Activated CD4-positive, alpha-beta T cell treated with anti-CD3 and anti-CD28 coated beads for 36 hours (primary cell): Measurements from ENCODE around the gene KLF2. TPM values are rescaled to one million over a fixed set of nuclear protein-coding genes. Genes with fewer than 3 reads are reported as not detected.
"Not testable (repeated sequence)": the region's sequence is repeated elsewhere in the genome, so short reads cannot be mapped to it uniquely, and the experiment has no call there.

Source experiments
- ATAC-seq: fragments of 200-7000 bp; cut with Tn5 transposase; one replicate; pipeline ENCODE4 v1.10.0; 2021; ENCODE audit warnings: mild to moderate bottlenecking, moderate library complexity
- CTCF ChIA-PET: fragments of 350-600 bp; sonication (Branson Sonifier 250); formaldehyde crosslinking; loops from one replicate; lab custom pipeline; 2021; ENCODE audit warnings: antibody characterized with exemption; lab: Charles Lee
- POLR2A ChIA-PET: fragments of 350-600 bp; sonication (Branson Sonifier 250); formaldehyde crosslinking; loops from one replicate; lab custom pipeline; 2021; ENCODE audit warnings: antibody characterized with exemption, inconsistent platforms; lab: Charles Lee
- DNase-seq: peaks from one replicate; pipeline ENCODE4 v3.0.0-alpha.2; 2020
- H3K27ac Mint-ChIP-seq: one replicate; pipeline ENCODE4 v1.8.0; 2021; ENCODE audit warnings: mixed read lengths
- H3K27me3 Mint-ChIP-seq: one replicate; pipeline ENCODE4 v1.8.0; 2021; ENCODE audit warnings: mixed read lengths
- H3K36me3 Mint-ChIP-seq: one replicate; pipeline ENCODE4 v1.8.0; 2021; ENCODE audit warnings: low read depth, mixed read lengths
- H3K4me1 Mint-ChIP-seq: one replicate; pipeline ENCODE4 v1.8.0; 2021; ENCODE audit warnings: mixed read lengths
- H3K4me3 Mint-ChIP-seq: one replicate; pipeline ENCODE4 v1.8.0; 2021; ENCODE audit warnings: mild to moderate bottlenecking, moderate library complexity, mixed read lengths
- H3K9me3 Mint-ChIP-seq: one replicate; pipeline ENCODE4 v1.8.0; 2021; ENCODE audit warnings: low read depth, mixed read lengths
- intact Hi-C, 2 experiments: fragments of 100-400 bp; cut with DNase I in 1 of 2; cut with micrococcal nuclease in 1 of 2; formaldehyde crosslinking; loops; one replicate each; pipeline versions ENCODE4 v1.14.2 to v1.15.1; 2022 to 2024; cut with DNase I, micrococcal nuclease
- total RNA-seq, 2 experiments: library from RNA; stranded (reverse); gene quantifications; one replicate each; pipeline ENCODE4 v1.2.3, GENCODE V29; 2021

KLF2 gene
- total RNA-seq, 2 experiments from 2014 or later = 0.57 to 0.90 TPM

GRCh38 chr19:16338470-16339360, 14.1 kb downstream of the KLF2 start:
- CTCF ChIA-PET = interaction anchor here (0.7 to 4.2 kb wide), 13 partner anchors 8 to 225 kb away, joined by 3 to 25 read pairs (median 5); partner anchors contain the start of gene FAM32A
- Mint-ChIP-seq H3K4me1 (peaks cover 54% of the 10 kb centered on the region), H3K27me3 (peaks cover 10% of the 10 kb centered on the region), H3K4me3 (peak overlapping the region; percentile 49), H3K36me3 (peaks cover 4% of the 10 kb centered on the region), H3K27ac (peak overlapping the region; percentile 55), H3K9me3 (peaks cover 2% of the 10 kb centered on the region)
- ATAC-seq = peak; percentile 70
- intact Hi-C loops = loop anchor here (1.0 kb wide), 2 partner anchors 8 to 29 kb away; no protein-coding TSS in a partner anchor
- peak; percentile 85 for DNase-seq
- POLR2A ChIA-PET = interaction anchor here (0.6 to 2.1 kb wide), 2 partner anchors 9 to 100 kb away, joined by 8 to 25 read pairs; no protein-coding TSS in a partner anchor

- DNase-seq (no peak), ATAC-seq (peak; percentile 5)
- CTCF ChIA-PET = interaction anchor here (0.7 to 4.2 kb wide), 11 partner anchors 9 to 154 kb away, joined by 3 to 25 read pairs (median 5); partner anchors contain the start of gene FAM32A
- Mint-ChIP-seq H3K4me3 (peak overlapping the region; percentile 49), H3K36me3 (peaks cover 4% of the 10 kb centered on the region), H3K27me3 (peaks cover 9% of the 10 kb centered on the region), H3K9me3 (peaks cover 2% of the 10 kb centered on the region), H3K27ac (no peak overlapping the region), H3K4me1 (peaks cover 51% of the 10 kb centered on the region)
- intact Hi-C loops = loop anchor here in 1 of 2 experiments (1.0 kb wide), 1 partner anchor 28 kb away; no protein-coding TSS in a partner anchor
- POLR2A ChIA-PET = interaction anchor here (2.1 kb wide), 1 partner anchor 10 kb away, joined by 25 read pairs; no protein-coding TSS in a partner anchor
These were observed 14.7 kb downstream of the KLF2 start for GRCh38 chr19:16339361-16339725.

GRCh38 chr19:16340092-16340491, 15.5 kb downstream of the KLF2 start:
- H3K36me3 Mint-ChIP-seq = peaks cover 4% of the 10 kb centered on the region
- H3K27me3 Mint-ChIP-seq = peaks cover 8% of the 10 kb centered on the region
- intact Hi-C loops = no loop called here
- H3K4me3 Mint-ChIP-seq = no peak overlapping the region
- peaks cover 2% of the 10 kb centered on the region for H3K9me3 Mint-ChIP-seq
- H3K27ac Mint-ChIP-seq = no peak overlapping the region
- CTCF ChIA-PET = interaction anchor here (1.0 to 4.2 kb wide), 6 partner anchors 12 to 155 kb away, joined by 4 to 25 read pairs (median 6); partner anchors contain the start of gene FAM32A
- DNase-seq (no peak), ATAC-seq (no peak)
- POLR2A ChIA-PET = interaction anchor here (2.1 kb wide), 1 partner anchor 11 kb away, joined by 25 read pairs; no protein-coding TSS in a partner anchor
- H3K4me1 Mint-ChIP-seq = peaks cover 49% of the 10 kb centered on the region

- CTCF ChIA-PET = interaction anchor here (3.2 to 4.2 kb wide), 2 partner anchors 12 to 26 kb away, joined by 11 to 25 read pairs; no protein-coding TSS in a partner anchor
- ATAC-seq = no peak
- no peak for DNase-seq
- H3K27me3 Mint-ChIP-seq = peaks cover 8% of the 10 kb centered on the region
- peaks cover 4% of the 10 kb centered on the region for H3K36me3 Mint-ChIP-seq
- intact Hi-C loops = no loop called here
- H3K4me3 Mint-ChIP-seq = no peak overlapping the region
- POLR2A ChIA-PET = interaction anchor here (2.3 kb wide), 1 partner anchor 11 kb away, joined by 27 read pairs; no protein-coding TSS in a partner anchor
- peaks cover 49% of the 10 kb centered on the region for H3K4me1 Mint-ChIP-seq
- H3K9me3 Mint-ChIP-seq = peaks cover 2% of the 10 kb centered on the region
- no peak overlapping the region for H3K27ac Mint-ChIP-seq
These were observed 16.0 kb downstream of the KLF2 start for GRCh38 chr19:16340654-16341053.

GRCh38 chr19:16342002-16342715, 17.5 kb downstream of the KLF2 start:
- Mint-ChIP-seq H3K36me3 (peaks cover 4% of the 10 kb centered on the region), H3K27ac (peak overlapping the region; percentile 44), H3K9me3 (peaks cover 2% of the 10 kb centered on the region), H3K27me3 (peaks cover 4% of the 10 kb centered on the region), H3K4me1 (peaks cover 46% of the 10 kb centered on the region), H3K4me3 (no peak overlapping the region)
- POLR2A ChIA-PET = interaction anchor here (0.5 to 2.3 kb wide), 5 partner anchors 12 to 1174 kb away, joined by 3 to 27 read pairs (median 4); no protein-coding TSS in a partner anchor
- intact Hi-C loops = loop anchor here (1.0 to 2.0 kb wide), 3 partner anchors 13 to 29 kb away; no protein-coding TSS in a partner anchor
- DNase-seq (peak; percentile 81), ATAC-seq (peak; percentile 73)
- CTCF ChIA-PET = interaction anchor here (0.5 to 4.2 kb wide), 7 partner anchors 9 to 783 kb away, joined by 3 to 25 read pairs (median 7); no protein-coding TSS in a partner anchor

GRCh38 chr19:16343156-16343555, 18.5 kb downstream of the KLF2 start:
- ATAC-seq (no peak), DNase-seq (no peak)
- Mint-ChIP-seq H3K36me3 (peaks cover 4% of the 10 kb centered on the region), H3K27ac (no peak overlapping the region), H3K4me3 (no peak overlapping the region), H3K9me3 (peaks cover 2% of the 10 kb centered on the region), H3K4me1 (peaks cover 36% of the 10 kb centered on the region), H3K27me3 (peaks cover 6% of the 10 kb centered on the region)
- ChIA-PET POLR2A (interaction anchor here (0.7 kb wide), 1 partner anchor 27 kb away, joined by 4 read pairs; no protein-coding TSS in a partner anchor), CTCF (interaction anchor here (1.5 to 2.3 kb wide), 3 partner anchors 13 to 39 kb away, joined by 7 to 16 read pairs (median 10); no protein-coding TSS in a partner anchor)
- intact Hi-C loops = loop anchor here in 1 of 2 experiments (2.0 kb wide), 1 partner anchor 14 kb away; no protein-coding TSS in a partner anchor

- H3K4me1 Mint-ChIP-seq = peaks cover 25% of the 10 kb centered on the region
- POLR2A ChIA-PET = interaction anchor here (0.7 kb wide), 1 partner anchor 19 kb away, joined by 3 read pairs; no protein-coding TSS in a partner anchor
- DNase-seq (no peak), ATAC-seq (no peak)
- no peak overlapping the region for H3K27ac Mint-ChIP-seq
- peaks cover 2% of the 10 kb centered on the region for H3K9me3 Mint-ChIP-seq
- H3K4me3 Mint-ChIP-seq = no peak overlapping the region
- intact Hi-C loops = no loop called here
- CTCF ChIA-PET = no interaction called here
- peaks cover 8% of the 10 kb centered on the region for H3K27me3 Mint-ChIP-seq
- H3K36me3 Mint-ChIP-seq = peaks cover 4% of the 10 kb centered on the region
These were observed 20.8 kb downstream of the KLF2 start for GRCh38 chr19:16345457-16345856.

- H3K36me3 Mint-ChIP-seq, H3K27me3 Mint-ChIP-seq, H3K9me3 Mint-ChIP-seq, intact Hi-C loops, DNase-seq, H3K4me3 Mint-ChIP-seq, POLR2A ChIA-PET, H3K27ac Mint-ChIP-seq, ATAC-seq: not testable (repeated sequence)
- CTCF ChIA-PET = interaction anchor here (0.7 to 1.4 kb wide), 4 partner anchors 12 to 185 kb away, joined by 3 to 4 read pairs (median 3); no protein-coding TSS in a partner anchor
- H3K4me1 Mint-ChIP-seq = peaks cover 21% of the 10 kb centered on the region
These were observed 22.5 kb downstream of the KLF2 start for GRCh38 chr19:16347099-16347498.

- DNase-seq = no peak
- Mint-ChIP-seq H3K9me3 (no peaks in the 10 kb centered on the region), H3K27ac (no peak overlapping the region), H3K4me1 (peaks cover 15% of the 10 kb centered on the region), H3K36me3 (no peaks in the 10 kb centered on the region), H3K4me3 (no peak overlapping the region), H3K27me3 (peaks cover 4% of the 10 kb centered on the region)
- POLR2A ChIA-PET = no interaction called here
- intact Hi-C loops = no loop called here
- no peak for ATAC-seq
- CTCF ChIA-PET = interaction anchor here (0.7 to 1.4 kb wide), 3 partner anchors 12 to 66 kb away, joined by 3 to 4 read pairs (median 3); no protein-coding TSS in a partner anchor
These were observed 23.1 kb downstream of the KLF2 start for GRCh38 chr19:16347706-16348105.

- ChIA-PET POLR2A (no interaction called here), CTCF (interaction anchor here (0.7 kb wide), 1 partner anchor 353 kb away, joined by 5 read pairs; no protein-coding TSS in a partner anchor)
- Mint-ChIP-seq H3K4me3 (no peak overlapping the region), H3K36me3 (peaks cover 5% of the 10 kb centered on the region), H3K27ac (no peak overlapping the region), H3K9me3 (no peaks in the 10 kb centered on the region), H3K4me1 (peaks cover 17% of the 10 kb centered on the region), H3K27me3 (peaks cover 4% of the 10 kb centered on the region)
- DNase-seq (no peak), ATAC-seq (no peak)
- intact Hi-C loops = no loop called here
These were observed 25.0 kb downstream of the KLF2 start for GRCh38 chr19:16349551-16350152.
